Suppressor macrophage (primary cell): Measurements from ENCODE around the gene BRSK2.
"Not testable (repeated sequence)": the region's sequence is repeated elsewhere in the genome, so short reads cannot be mapped to it uniquely, and the experiment has no call there.

Experiments
- DNase-seq, 4 experiments: peaks; one replicate each; pipeline ENCODE4 v3.0.0-alpha.2; 2020 to 2022

BRSK2 gene

DNA sequence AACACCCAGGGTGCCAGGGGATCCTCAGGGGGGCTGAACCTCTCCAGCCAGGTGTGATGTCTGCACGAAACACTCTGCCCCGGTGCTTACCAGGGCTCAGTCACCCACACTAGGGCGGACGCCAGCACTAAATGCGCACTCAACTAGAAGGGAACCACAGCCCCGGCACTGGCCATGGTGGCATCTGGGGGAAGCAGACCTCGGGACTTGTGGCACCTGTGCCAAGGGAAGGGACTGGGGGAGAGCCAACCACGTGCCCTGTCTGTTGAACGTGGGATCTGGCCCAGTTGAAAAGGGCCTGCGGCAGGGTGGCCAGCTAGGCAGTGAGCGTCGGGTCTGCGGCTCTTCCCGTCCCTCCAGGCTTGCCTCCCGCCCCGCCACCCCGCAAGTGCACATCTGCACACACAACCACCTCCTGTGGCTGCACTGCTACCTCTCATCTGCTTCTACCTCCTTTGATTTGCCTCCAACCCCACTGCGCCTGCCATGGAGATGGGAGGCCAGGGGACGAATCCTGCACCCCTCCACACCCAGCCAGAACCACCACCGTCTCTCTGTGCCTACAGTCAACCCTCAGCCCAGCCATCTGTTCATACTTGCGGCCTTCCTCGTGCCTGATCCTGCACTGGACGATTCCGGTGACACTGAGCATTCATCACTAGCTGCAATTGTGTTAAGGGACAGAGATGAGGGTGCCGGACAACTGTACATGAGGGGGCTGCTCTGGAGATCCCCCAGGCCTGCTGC, 111.9 kb downstream of the BRSK2 start:
- no peak for DNase-seq

DNA sequence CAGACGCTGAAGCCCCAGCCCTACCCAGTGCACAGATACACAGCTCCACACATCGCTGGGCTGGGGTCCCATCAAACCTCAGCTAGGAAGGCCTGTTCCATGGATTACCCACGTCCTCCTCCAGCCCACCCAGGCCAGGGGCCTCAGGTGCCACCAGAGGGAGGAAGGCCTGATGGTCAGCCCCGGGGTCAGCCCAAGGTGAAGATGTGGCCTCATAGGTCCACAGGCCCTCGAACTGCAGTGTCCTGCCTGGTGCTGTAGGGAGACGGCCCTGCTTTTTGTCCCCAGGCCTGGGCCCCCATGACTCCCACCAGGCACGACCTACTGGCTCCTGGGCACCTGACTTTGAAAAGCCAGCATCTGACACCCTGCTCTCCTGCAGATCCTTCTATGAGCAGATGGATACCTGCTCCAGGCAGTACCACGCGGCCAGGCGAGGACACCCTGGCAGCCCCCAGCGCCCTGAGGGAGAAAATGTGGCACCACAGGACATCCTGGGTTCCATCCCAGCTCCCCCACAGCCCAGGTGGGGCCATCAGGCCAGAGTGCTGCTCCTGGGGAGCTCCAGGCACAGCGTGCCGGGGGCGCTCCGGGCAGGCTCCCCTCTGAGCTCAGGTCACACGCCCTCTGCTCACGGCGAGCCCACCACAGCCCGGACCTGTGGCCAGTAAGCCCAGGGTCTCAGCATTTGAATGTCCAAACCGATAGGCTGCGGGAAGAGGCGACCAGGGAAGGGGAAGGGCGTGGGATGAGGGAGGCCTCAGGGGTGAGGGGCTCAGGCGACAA, 112.6 kb downstream of the BRSK2 start:
- no peak for DNase-seq

DNA sequence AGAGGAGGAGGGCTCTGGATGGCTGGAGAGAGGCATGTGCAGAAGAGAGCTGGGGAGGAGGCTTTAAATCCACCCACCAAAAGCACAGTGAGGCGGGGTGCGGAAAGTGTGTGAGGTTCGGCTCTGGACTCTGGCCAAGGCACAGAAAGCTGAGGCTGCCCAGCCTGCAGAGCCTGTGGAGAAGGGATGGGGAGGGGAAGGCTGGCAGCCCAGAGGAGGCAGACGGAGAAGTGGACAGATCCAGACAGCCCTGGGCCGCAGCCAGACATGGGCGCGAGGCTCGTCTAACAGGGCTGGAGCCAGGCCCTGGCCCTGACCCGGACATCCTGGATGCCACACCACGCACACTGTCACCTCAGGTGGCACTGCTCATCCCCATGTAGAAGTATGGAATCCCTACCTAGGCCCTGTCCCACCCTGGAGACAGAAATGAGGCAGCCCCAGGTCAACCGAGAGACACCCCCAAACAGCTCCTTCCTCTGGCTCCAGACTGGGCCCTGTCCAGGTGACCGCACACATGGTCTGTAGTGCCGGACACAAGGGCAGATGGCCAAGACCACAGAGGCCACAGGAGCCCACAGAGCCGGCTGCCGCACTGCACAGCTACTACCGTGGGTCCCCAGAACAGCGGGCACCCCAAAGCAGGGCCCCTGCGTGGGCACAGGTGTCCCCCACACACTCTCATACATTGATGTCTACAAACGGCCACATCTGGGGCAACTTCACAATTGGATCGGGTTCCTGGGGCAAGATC, 113.4 kb downstream of the BRSK2 start:
- no peak for DNase-seq

DNA sequence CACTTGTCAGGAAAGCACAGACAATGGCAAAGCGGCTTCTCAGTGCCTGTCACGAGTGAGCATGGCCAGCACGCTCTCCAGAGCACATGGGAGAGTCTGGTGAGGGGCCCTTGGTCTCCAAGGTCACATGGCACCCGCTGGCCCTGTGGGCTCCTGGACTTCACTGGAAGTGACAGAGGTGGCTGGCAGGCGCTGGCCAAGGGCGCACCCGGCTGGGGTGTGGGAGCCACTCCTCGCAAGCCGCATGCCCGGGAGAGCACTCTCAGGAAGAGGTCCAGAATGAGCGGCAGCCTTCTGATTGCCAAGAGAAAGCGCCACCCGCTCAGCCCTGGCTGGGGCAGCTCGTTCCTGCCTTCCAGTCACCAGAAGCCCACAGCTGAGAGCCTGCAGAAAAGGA, 114.0 kb downstream of the BRSK2 start:
- no peak for DNase-seq

DNA sequence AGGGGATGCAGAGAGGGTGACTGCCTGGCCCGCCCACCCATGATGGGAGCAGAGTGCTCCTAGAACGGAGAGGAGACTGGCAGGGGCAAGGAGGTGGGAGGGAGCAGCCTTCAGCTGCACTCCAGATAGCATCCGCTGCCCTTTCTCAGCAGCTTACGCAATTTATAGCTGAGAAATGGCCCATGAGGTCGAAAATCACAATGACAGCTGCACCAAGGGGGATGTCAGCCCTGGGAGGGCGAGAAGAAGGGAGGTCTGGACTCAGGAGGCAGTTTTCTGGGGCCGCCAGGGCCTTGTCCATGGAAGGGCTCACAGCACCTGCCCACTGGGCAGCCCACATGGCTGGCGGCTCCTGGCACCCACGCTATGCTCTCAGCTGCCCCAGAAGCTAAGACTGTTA, 114.4 kb downstream of the BRSK2 start:
- peak in 2 of 4 experiments; percentile 6 to 12 for DNase-seq

DNA sequence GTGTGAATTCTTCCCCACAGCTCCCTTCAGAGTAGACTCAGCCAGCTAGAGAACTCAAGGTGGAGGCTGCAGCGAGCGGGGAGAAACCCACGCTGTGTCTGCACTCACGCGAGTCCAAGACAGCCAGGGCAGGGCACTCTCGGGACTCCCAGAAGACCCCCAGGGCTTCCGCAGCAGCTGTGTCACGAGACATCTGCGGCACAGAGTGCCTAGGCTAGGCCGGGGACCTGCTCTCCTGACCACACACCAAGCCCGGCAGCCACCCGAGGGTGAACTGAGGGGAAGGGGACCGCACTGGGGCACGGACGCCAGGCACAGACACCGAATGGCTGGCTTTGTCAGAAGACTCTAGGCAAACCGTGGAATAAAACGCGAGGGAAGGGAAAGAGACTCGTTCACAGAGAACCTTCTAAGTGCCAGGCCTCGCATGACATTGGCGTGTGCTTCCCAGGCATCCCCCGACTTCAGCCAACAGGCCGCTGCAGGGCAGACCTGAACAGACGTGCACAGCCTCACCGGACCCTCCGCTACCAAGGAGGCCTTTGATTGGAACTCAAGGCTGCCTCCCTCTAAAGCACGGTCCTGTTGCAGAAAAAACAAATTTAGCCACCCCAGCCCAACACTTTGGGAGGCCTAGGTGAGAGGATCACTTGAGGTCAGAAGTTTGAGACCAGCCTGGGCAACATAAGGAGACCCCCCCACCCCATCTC, 115.0 kb downstream of the BRSK2 start:
- DNase-seq = no peak

DNA sequence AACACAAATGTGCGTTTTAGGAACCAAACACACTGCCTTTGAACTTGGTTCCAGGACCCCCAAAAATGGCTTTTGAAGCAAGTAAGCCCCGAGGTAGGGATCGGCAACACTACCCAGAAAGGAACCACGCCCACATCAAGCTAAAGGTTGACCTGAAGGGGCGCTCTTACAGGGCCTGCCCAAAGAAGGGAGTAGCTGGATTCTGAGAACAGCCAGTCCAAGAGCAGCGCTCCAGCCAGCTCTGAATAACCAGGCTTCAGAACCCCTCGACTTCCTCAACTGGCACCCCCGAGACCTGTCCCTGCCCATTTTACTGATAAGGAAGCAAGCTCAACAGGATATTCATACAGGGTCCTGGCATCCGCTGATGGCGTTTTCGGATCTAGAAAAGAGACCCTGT, 115.7 kb downstream of the BRSK2 start:
- no peak for DNase-seq

DNA sequence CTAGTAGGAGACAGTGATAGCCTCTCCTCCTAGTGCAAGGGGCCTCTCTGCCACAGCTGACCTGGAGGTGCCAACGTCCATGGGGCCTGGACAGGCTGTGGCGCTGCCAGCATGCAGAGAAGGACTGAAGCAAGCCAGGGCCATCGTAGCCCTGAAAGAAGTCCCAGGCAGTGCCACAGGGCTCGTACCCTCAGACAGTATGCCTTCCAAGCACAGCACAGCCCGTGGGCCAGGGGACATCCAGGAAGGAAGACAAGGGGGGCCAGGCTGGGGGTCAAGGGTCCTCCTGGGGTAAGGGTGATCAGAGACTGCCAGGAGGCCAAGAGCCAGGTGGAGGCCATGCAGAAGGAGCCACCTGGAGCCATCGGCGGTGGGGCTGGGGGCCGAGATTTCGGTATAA, 117.2 kb downstream of the BRSK2 start:
- DNase-seq = no peak

DNA sequence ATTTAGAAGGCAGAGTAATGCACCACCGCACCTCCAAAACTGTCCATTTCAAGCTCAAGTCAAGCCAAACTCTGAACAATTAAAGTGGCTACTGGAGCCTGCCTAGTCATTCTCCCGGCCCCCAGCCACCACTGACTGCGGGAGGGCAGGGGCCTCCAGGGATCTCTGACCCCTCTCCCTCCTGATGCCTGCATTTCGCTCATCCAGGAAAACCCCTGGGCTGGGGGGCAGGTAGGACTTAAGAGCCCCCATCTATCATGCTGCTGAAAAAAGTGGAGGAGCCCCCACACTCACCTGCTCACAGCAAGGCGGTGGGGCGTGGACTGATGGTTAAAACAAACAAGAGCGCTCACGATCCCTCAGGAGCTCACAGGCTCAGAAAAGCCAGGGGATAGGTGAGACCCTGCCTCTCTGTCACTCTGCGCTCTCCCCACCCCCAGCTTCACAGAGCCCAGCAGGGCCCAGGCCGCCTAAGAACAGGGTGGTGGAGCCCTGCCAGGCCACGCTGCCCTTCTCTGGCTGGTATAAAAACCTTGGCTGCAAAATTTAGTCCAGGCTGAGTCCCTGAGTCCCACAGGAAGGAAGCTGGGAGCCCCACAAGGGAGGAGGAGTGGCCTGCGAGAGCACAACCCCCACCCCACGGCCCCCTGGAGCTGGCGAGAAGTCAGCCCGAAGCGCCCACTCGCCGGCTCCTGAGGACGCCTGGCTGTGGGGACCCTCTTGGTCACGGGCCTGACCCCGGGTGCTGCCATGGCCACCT, 117.8 kb downstream of the BRSK2 start:
- DNase-seq = no peak

DNA sequence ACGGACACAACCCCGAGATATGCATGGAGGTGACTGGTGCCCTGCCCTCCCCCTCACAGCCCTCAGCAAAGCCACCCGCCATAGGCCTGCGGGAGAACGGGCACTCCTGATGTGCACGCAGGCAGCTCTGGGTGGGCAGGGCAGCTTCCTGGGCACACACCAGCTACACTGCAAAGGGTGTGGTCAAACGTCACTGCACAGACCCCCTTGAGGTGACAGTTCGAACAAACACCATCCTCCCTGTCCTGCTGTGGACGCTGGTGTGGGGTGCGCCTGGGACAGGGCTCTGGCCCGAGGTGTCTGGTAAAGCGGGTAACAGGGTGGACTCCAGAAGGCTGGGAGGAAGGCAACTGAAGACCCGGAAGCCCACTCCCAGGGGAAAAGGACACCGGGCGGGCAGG, 118.8 kb downstream of the BRSK2 start:
- DNase-seq = no peak

DNA sequence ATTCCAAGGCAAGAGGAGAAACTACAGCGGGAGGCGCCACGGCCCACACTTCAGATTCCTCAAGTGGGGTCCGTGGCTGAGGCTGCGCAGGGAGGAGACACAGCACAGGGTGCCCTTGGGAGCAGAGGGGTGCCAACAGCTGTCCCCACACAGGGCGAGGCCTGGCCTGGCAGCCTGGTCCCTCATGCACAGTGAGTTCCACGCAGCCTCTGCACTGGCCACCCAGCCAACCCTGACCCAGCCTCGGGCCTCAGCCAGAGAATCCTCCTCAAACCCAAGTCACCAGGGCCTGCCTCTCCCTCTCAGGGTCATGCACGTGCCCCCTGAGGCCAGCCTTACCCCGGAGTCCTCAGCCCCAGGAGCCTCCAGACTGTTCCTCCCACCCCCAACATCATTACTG, 119.3 kb downstream of the BRSK2 start:
- DNase-seq = no peak

DNA sequence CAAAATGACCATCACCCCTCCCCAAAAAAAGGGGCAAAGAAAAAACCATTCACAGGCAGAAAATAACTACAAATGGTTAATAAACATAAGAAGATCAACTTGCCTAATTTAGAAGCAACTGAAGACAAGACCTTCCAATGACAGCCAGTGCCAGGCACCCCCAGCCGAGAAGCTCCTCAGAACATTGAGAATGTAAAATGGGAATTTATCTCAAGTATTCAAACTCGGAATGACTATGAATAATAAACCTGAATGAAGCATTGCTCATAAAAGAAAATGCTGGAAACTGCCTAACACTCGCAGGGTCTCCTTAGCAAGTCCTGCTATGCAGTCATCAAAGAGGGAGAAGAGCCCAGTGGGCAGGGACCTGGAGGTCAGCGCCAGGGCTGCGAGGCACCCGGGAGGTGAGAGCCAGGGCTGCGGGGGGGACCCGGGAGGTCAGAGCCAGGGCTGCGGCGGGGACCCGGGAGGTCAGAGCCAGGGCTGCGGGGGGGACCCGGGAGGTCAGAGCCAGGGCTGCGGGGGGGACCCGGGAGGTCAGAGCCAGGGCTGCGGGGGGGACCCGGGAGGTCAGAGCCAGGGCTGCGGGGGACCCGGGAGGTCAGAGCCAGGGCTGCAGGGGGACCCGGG, 120.0 kb downstream of the BRSK2 start:
- no peak for DNase-seq

DNA sequence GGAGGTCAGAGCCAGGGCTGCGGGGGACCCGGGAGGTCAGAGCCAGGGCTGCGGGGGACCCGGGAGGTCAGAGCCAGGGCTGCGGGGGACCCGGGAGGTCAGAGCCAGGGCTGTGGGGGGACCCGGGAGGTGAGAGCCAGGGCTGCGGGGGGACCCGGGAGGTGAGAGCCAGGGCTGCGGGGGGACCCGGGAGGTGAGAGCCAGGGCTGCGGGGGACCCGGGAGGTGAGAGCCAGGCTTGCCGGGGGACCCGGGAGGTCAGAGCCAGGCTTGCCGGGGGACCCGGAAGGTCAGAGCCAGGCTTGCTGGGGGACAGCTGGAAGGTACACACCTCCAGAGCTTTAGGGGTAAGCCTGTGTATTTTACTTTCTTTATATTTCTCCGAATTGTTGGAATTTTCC, 120.6 kb downstream of the BRSK2 start:
- DNase-seq = not testable (repeated sequence)

DNA sequence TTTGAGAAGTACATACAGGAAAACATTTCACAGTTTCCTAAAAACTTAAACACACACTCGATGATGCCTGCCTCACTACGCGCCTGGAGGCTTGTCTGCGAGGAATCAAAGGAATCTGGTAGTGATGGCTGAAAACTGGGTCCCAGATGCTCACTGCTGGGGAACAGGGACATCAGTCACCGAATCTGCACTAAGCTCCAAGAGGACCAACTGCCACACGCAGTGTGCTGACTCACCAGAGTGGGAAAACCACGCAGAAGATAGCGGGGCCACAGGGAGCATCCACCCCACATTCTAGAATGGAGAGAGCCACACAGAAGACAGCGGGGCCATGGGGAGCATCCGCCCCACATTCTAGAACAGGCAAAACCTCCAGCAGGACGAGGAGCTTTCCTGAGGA, 121.2 kb downstream of the BRSK2 start:
- DNase-seq = no peak

DNA sequence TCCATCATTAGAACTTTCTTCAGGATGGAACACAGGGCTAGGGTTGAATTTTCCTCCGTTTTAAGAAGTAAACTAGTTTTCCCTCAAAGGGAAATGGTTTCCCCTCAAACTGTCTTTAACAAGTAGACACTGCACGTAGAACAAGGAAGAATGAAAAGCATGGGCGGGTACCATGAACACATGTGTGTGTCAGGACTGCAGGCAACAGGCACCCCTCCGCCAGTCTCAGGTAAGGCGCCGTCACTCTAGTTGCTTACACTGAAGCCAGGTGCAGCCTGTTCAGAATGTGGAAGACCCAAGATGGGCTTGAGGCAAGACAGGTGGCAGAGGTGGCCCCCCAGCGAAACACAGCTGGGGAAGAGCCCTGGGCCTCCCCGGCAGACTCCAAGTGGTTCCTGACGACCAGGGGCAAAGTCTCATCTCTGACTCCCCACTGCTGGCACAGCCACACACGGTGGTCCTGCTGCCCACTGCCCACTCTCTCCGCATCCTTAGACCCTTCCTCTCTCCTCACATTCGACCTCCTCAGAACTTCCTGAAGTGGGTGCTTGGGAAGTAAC, 122.3 kb downstream of the BRSK2 start:
- DNase-seq = no peak
